Naive thymus-derived CD4-positive, alpha-beta T cell (primary cell): Measurements from ENCODE around the gene PRM3. TPM values are rescaled to one million over a fixed set of nuclear protein-coding genes. Genes with fewer than 3 reads are reported as not detected.

Experiments
- ATAC-seq: fragments of 150-1000 bp; cut with Tn5 transposase; 2 replicates; pipeline ENCODE4 v1.10.0; 2021; ENCODE audit warnings: mild to moderate bottlenecking, moderate library complexity
- CTCF ChIA-PET: fragments of 350-600 bp; sonication (Branson Sonifier 250); formaldehyde crosslinking; loops from one replicate; lab custom pipeline; 2021; ENCODE audit warnings: antibody characterized with exemption; lab: Charles Lee
- POLR2A ChIA-PET: fragments of 350-600 bp; sonication (Branson Sonifier 250); formaldehyde crosslinking; loops from one replicate; lab custom pipeline; 2021; ENCODE audit warnings: antibody characterized with exemption, inconsistent platforms; lab: Charles Lee
- DNase-seq, 9 donors: peaks; one replicate each; pipeline versions ENCODE4 v3.0.0 to v3.0.0-alpha.2; 2020 to 2022; ENCODE audit warnings: mixed read lengths in 1 of 9
- H3K27ac ChIP-seq: one replicate; pipeline ENCODE4 v1.7.0; 2013; ENCODE audit warnings: mild to moderate bottlenecking, low read depth, low read length, moderate library complexity
- H3K27me3 ChIP-seq, 2 donors: one replicate each; pipeline ENCODE4 v1.7.0; 2013; ENCODE audit warnings: low read length in 2 of 2, mild to moderate bottlenecking in 2 of 2, moderate library complexity in 2 of 2; ENCODE audit not compliant: control insufficient read depth in 2 of 2, insufficient read depth in 2 of 2
- H3K36me3 ChIP-seq, 3 experiments: 1 replicate in 2 of 3; 2 replicates in 1 of 3; pipeline ENCODE4 v1.7.0; 2013; ENCODE audit warnings: low read length in 3 of 3, mild to moderate bottlenecking in 3 of 3, moderate library complexity in 1 of 3; ENCODE audit not compliant: insufficient read depth in 3 of 3, control insufficient read depth in 2 of 3
- H3K4me1 ChIP-seq, 2 donors: one replicate each; pipeline ENCODE4 v1.7.0; 2013; ENCODE audit warnings: low read length in 2 of 2, mild to moderate bottlenecking in 2 of 2, moderate library complexity in 1 of 2; ENCODE audit not compliant: control insufficient read depth in 2 of 2, insufficient read depth in 2 of 2
- H3K4me3 ChIP-seq: 2 replicates; pipeline ENCODE4 v1.7.0; 2013; ENCODE audit warnings: mild to moderate bottlenecking, low read length
- H3K9me3 ChIP-seq, 3 experiments: 1 replicate in 2 of 3; 2 replicates in 1 of 3; pipeline ENCODE4 v1.7.0; 2013; ENCODE audit warnings: low read length in 3 of 3; ENCODE audit not compliant: control insufficient read depth in 2 of 3
- H3K27ac Mint-ChIP-seq, 9 donors: one replicate each; pipeline ENCODE4 v1.8.0; 2020 to 2022; ENCODE audit warnings: mixed read lengths in 9 of 9, mild to moderate bottlenecking in 8 of 9, moderate library complexity in 5 of 9, inconsistent platforms in 2 of 9
- H3K27me3 Mint-ChIP-seq, 5 donors: one replicate each; pipeline ENCODE4 v1.8.0; 2021 to 2022; ENCODE audit warnings: mixed read lengths in 5 of 5, mild to moderate bottlenecking in 1 of 5
- H3K36me3 Mint-ChIP-seq, 5 donors: one replicate each; pipeline ENCODE4 v1.8.0; 2020 to 2022; ENCODE audit warnings: mixed read lengths in 5 of 5, mild to moderate bottlenecking in 3 of 5, inconsistent platforms in 1 of 5
- H3K4me1 Mint-ChIP-seq, 7 donors: one replicate each; pipeline ENCODE4 v1.8.0; 2020 to 2022; ENCODE audit warnings: mixed read lengths in 7 of 7, mild to moderate bottlenecking in 3 of 7, inconsistent platforms in 1 of 7
- H3K4me3 Mint-ChIP-seq, 10 donors: one replicate each; pipeline ENCODE4 v1.8.0; 2020 to 2022; ENCODE audit warnings: mild to moderate bottlenecking in 10 of 10, mixed read lengths in 10 of 10, moderate library complexity in 6 of 10, inconsistent platforms in 2 of 10
- H3K9me3 Mint-ChIP-seq, 11 donors: one replicate each; pipeline ENCODE4 v1.8.0; 2020 to 2022; ENCODE audit warnings: mixed read lengths in 11 of 11, mild to moderate bottlenecking in 4 of 11, inconsistent platforms in 1 of 11, moderate library complexity in 1 of 11
- intact Hi-C, 2 donors: fragments of 100-400 bp; cut with micrococcal nuclease; formaldehyde crosslinking; loops; one replicate each; pipeline ENCODE4 v1.15.1; 2023
- polyA plus RNA-seq, 2 donors: library from polyadenylated mRNA; unstranded; fragments of 300-500 nt; fragmentation: Illumina TruSeq; gene quantifications; one replicate each; pipeline ENCODE4 v1.2.3, GENCODE V29; 2021
- total RNA-seq, 6 experiments: library from RNA in 5 of 6; stranded (reverse) in 5 of 6; gene quantifications; 1 replicate in 5 of 6; 2 replicates in 1 of 6; pipeline ENCODE4 v1.2.3 and lab custom pipeline; 2021 to 2026

Gene PRM3
- total RNA-seq (not detected), polyA plus RNA-seq (not detected), total RNA-seq (lab: John Stamatoyannopoulos, UW) (not detected)

- no peaks in the 10 kb centered on the region for H3K27me3 ChIP-seq
- Mint-ChIP-seq H3K36me3 (peaks cover 0 to 4% (median 0%) of the 10 kb centered on the region in 5 donors), H3K9me3 (peaks cover 0 to 4% (median 0%) of the 10 kb centered on the region in 11 donors), H3K27ac (no peak within 1 kb of the TSS), H3K4me1 (peaks cover 0 to 5% (median 0%) of the 10 kb centered on the region in 7 donors), H3K4me3 (no peak within 1 kb of the TSS), H3K27me3 (peaks cover 0 to 20% (median 0%) of the 10 kb centered on the region in 5 donors)
- ChIA-PET CTCF (no interaction called here), POLR2A (interaction anchor here (1.1 kb wide), 1 partner anchor 25 kb away, joined by 3 read pairs; no protein-coding TSS in a partner anchor)
- no peak within 1 kb of the TSS for H3K4me3 ChIP-seq
- DNase-seq (no peak), ATAC-seq (no peak)
- intact Hi-C loops = no loop called here
- no peaks in the 10 kb centered on the region for H3K36me3 ChIP-seq
- H3K9me3 ChIP-seq = no peaks in the 10 kb centered on the region
- no peak within 1 kb of the TSS for H3K27ac ChIP-seq
- no peaks in the 10 kb centered on the region for H3K4me1 ChIP-seq
These were observed at the start of gene PRM3 for GRCh38 chr16:11272921-11273720. TSS of gene PRM3 (minus strand) at chr16:11273629. CDS start at chr16:11273595, 34 bp downstream.

- H3K27ac Mint-ChIP-seq = peak overlapping the region in 3 of 9 donors; percentile 10 to 75 (median 26)
- Histone ChIP-seq H3K4me1 (peaks cover 0 to 2% of the 10 kb centered on the region in 2 donors), H3K27me3 (no peaks in the 10 kb centered on the region), H3K27ac (no peak overlapping the region), H3K9me3 (no peaks in the 10 kb centered on the region), H3K4me3 (no peak overlapping the region), H3K36me3 (no peaks in the 10 kb centered on the region)
- no peak for ATAC-seq
- POLR2A ChIA-PET = no interaction called here
- H3K4me3 Mint-ChIP-seq = peak overlapping the region in 1 of 10 donors; percentile 25
- H3K4me1 Mint-ChIP-seq = peaks cover 0 to 56% (median 15%) of the 10 kb centered on the region in 7 donors
- DNase-seq = no peak
- intact Hi-C loops = no loop called here
- H3K27me3 Mint-ChIP-seq = no peaks in the 10 kb centered on the region
- H3K36me3 Mint-ChIP-seq = peaks cover 0 to 25% (median 0%) of the 10 kb centered on the region in 5 donors
- peaks cover 0 to 5% (median 0%) of the 10 kb centered on the region in 11 donors for H3K9me3 Mint-ChIP-seq
- CTCF ChIA-PET = interaction anchor here (0.6 kb wide), 1 partner anchor 45 kb away, joined by 7 read pairs; no protein-coding TSS in a partner anchor
These were observed 49.4 kb upstream of the PRM3 start for GRCh38 chr16:11322823-11323222.

GRCh38 chr16:11321662-11322061 is 48.2 kb upstream of the PRM3 start:
- Mint-ChIP-seq H3K36me3 (peaks cover 0 to 16% (median 0%) of the 10 kb centered on the region in 5 donors), H3K4me1 (peaks cover 0 to 48% (median 6%) of the 10 kb centered on the region in 7 donors), H3K4me3 (no peak overlapping the region), H3K27me3 (no peaks in the 10 kb centered on the region), H3K27ac (no peak overlapping the region), H3K9me3 (peaks cover 0 to 3% (median 0%) of the 10 kb centered on the region in 11 donors)
- no peak for ATAC-seq
- no peak overlapping the region for H3K27ac ChIP-seq
- H3K36me3 ChIP-seq = no peaks in the 10 kb centered on the region
- no peaks in the 10 kb centered on the region for H3K9me3 ChIP-seq
- H3K4me3 ChIP-seq = no peak overlapping the region
- ChIA-PET POLR2A (no interaction called here), CTCF (no interaction called here)
- intact Hi-C loops = no loop called here
- no peaks in the 10 kb centered on the region for H3K4me1 ChIP-seq
- no peak for DNase-seq
- no peaks in the 10 kb centered on the region for H3K27me3 ChIP-seq

GRCh38 chr16:11320170-11320569 is 46.7 kb upstream of the PRM3 start:
- ChIA-PET CTCF (no interaction called here), POLR2A (no interaction called here)
- no peak overlapping the region for H3K27ac Mint-ChIP-seq
- Histone ChIP-seq H3K4me1 (no peaks in the 10 kb centered on the region), H3K27me3 (no peaks in the 10 kb centered on the region), H3K36me3 (no peaks in the 10 kb centered on the region), H3K9me3 (no peaks in the 10 kb centered on the region), H3K4me3 (no peak overlapping the region), H3K27ac (no peak overlapping the region)
- intact Hi-C loops = no loop called here
- peaks cover 0 to 10% (median 0%) of the 10 kb centered on the region in 5 donors for H3K36me3 Mint-ChIP-seq
- no peak overlapping the region for H3K4me3 Mint-ChIP-seq
- DNase-seq (no peak), ATAC-seq (no peak)
- H3K27me3 Mint-ChIP-seq = peaks cover 0 to 2% (median 0%) of the 10 kb centered on the region in 5 donors
- no peaks in the 10 kb centered on the region for H3K9me3 Mint-ChIP-seq
- peaks cover 0 to 41% (median under 1%) of the 10 kb centered on the region in 7 donors for H3K4me1 Mint-ChIP-seq

GRCh38 chr16:11319529-11320146 is 46.2 kb upstream of the PRM3 start:
- Mint-ChIP-seq H3K4me1 (peaks cover 0 to 40% (median 0%) of the 10 kb centered on the region in 7 donors), H3K36me3 (peaks cover 0 to 10% (median 0%) of the 10 kb centered on the region in 5 donors), H3K27me3 (peaks cover 0 to 2% (median 0%) of the 10 kb centered on the region in 5 donors), H3K27ac (peak overlapping the region in 1 of 9 donors; percentile 6), H3K4me3 (peak overlapping the region in 1 of 10 donors; percentile 29), H3K9me3 (no peaks in the 10 kb centered on the region)
- Histone ChIP-seq H3K27me3 (no peaks in the 10 kb centered on the region), H3K36me3 (no peaks in the 10 kb centered on the region), H3K4me1 (no peaks in the 10 kb centered on the region), H3K9me3 (no peaks in the 10 kb centered on the region), H3K27ac (no peak overlapping the region), H3K4me3 (no peak overlapping the region)
- POLR2A ChIA-PET = no interaction called here
- no peak for ATAC-seq
- DNase-seq = no peak
- CTCF ChIA-PET = no interaction called here
- intact Hi-C loops = no loop called here

GRCh38 chr16:11318817-11319216 is 45.4 kb upstream of the PRM3 start:
- ChIA-PET POLR2A (no interaction called here), CTCF (no interaction called here)
- H3K27ac ChIP-seq = no peak overlapping the region
- Mint-ChIP-seq H3K9me3 (no peaks in the 10 kb centered on the region), H3K4me3 (no peak overlapping the region), H3K36me3 (peaks cover 0 to 10% (median 0%) of the 10 kb centered on the region in 5 donors), H3K4me1 (peaks cover 0 to 45% (median 3%) of the 10 kb centered on the region in 7 donors), H3K27me3 (peaks cover 0 to 2% (median 0%) of the 10 kb centered on the region in 5 donors), H3K27ac (peak overlapping the region in 1 of 9 donors; percentile 6)
- no peak for DNase-seq
- no peaks in the 10 kb centered on the region for H3K36me3 ChIP-seq
- ATAC-seq = no peak
- no peaks in the 10 kb centered on the region for H3K4me1 ChIP-seq
- H3K27me3 ChIP-seq = no peaks in the 10 kb centered on the region
- intact Hi-C loops = no loop called here
- no peaks in the 10 kb centered on the region for H3K9me3 ChIP-seq
- no peak overlapping the region for H3K4me3 ChIP-seq
